ENCODE results near the gene SETD4.

DNA sequence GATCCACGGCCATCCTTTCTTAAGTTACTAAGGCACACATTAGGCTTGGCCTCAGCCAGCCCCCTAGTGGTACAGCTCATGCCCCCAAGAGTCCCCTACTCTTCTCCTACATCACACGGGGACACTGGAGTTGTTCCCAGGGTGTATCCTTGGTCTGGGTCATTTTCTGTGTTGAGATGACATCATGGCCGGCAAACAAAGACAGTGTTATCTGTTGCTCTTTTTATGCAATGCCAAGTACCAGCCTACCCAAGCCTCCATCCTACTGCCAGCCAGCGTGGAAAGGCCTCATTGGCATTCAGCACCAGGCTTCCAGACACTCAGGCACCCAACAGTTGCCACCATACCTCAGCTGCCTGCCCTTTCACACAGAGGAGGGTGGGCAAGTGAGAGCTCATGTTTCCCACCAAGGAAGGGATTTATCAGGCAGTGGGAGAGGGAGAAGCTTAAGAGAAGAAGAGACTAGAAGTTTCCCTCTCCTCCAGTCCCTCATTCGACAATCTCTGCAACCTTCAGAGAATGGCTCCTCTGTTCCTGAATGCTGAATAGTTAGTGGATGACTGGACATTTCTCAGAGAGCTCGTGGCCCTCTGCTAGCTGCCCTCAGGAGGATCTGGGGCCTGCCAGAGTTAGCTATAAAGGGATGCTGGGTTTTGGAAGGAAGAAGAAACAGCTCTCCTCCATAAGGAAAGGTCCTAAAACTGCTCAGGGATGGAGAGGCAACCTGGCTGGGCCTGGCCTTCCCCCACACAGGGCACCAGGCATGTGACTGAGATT lies 27.2 kb upstream of the SETD4 start:
- TF ChIP-seq YY1 (IDR thresholded peaks at IDR 0.05; ENCODE audit: insufficient read depth, insufficient read length) (no peak), ZNF274 (IDR thresholded peaks at IDR 0.05; ENCODE audit: low read depth, low read length) (no peak), SUZ12 (IDR thresholded peaks at IDR 0.05; ENCODE audit: extremely low read depth, insufficient read depth, insufficient read length) (no peak)

All from NT2/D1 (cell line).